Measurements from ENCODE around the gene CHD2. TPM values are rescaled to one million over a fixed set of nuclear protein-coding genes. Genes with fewer than 3 reads are reported as not detected.

CHD2 gene
- total RNA-seq, 1 experiment from 2014 or later, result 63.3 TPM

DNA sequence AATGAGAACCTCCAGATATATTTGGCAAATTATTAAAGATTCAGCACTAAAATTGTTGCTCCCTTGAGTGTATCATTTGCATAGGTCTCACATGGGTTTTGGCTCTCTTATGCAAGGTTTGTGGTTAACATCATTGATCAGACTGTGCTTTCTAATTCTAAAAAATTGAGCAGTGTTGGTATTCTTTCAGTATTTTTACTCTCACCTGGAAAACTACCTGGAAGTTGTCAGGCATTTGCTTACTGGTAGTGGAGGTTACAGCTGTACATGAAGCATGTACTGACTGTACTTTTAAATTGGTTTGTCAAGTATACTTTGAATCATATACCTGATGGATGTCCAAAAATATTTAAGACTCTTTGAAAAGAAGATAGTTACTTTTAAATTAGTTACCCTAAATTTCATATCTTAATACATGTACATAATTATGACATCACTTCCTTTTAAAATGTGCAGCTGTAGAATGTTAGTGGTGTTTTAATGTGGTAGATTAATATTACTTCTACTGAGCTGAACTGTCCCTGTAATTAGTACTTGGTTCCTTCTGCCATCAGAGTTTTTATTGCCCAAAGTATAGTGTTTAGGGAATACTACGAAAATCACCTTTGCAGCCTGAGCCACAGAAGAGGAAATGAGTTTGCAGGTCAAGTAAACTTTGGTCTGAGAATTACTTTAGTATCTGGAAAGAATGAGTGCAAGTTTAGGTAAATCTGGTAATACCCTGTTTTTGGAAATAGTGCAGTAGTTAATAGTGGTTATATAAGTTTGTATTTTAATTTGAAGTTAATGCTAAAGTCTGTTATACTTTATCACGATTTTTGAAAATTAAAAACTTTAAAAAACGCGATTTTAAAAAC, 2.8 kb downstream of the CHD2 start:
- H3K79me2 ChIP-seq (ENCODE audit: insufficient read depth, low read length), result peaks cover 38% of the 10 kb centered on the region; the same call in 1 of the 2 replicates
- no peak overlapping the region for H3K4ac ChIP-seq (ENCODE audit: low read depth, low read length)
- H3K27me3 Mint-ChIP-seq (ENCODE audit: low read depth), result no peaks in the 10 kb centered on the region

More for the DNA sequence above, 2.8 kb downstream of the CHD2 start:
- peaks cover 12% of the 10 kb centered on the region for H3K23me2 ChIP-seq (ENCODE audit: insufficient read length, low read depth, low read length, poor library complexity, severe bottlenecking)
- no peak overlapping the region for H4K5ac ChIP-seq (ENCODE audit: insufficient read length, low read depth, low read length)
- H3K4me1 ChIP-seq (ENCODE audit: insufficient read depth, low read length), result 0 out of 2 replicates have a peak, but pooled peaks cover 2% of the 10 kb centered on the region
- H3K4me2 ChIP-seq (ENCODE audit: insufficient read depth, insufficient read length, low read length), result peak overlapping the region; percentile 71
- peak overlapping the region; percentile 74 for H3K9ac ChIP-seq (ENCODE audit: extremely low read depth, insufficient read length, low read length)
- H2AK5ac ChIP-seq (ENCODE audit: insufficient read length, low read length), result no peak overlapping the region
- Mint-ChIP-seq H3K36me3 (ENCODE audit: insufficient read depth in 1 of 3, low read depth in 3 of 3) (peaks cover 19 to 48% (median 45%) of the 10 kb centered on the region in 3 experiments), H3K4me3 (peak overlapping the region; percentile 93 to 97), H3K27ac (peak overlapping the region; percentile 100; a peak in 6 of 7 replicates), H3K4me1 (peaks cover 43 to 45% of the 10 kb centered on the region in 2 experiments), H3K9me3 (no peaks in the 10 kb centered on the region; a peak in 1 of 5 replicates)
- no peak overlapping the region for H4K91ac ChIP-seq (ENCODE audit: insufficient read length, low read depth, low read length)
- no peak for DNase-seq
- H2AFZ ChIP-seq (ENCODE audit: low read length), result no peak overlapping the region
- H3T11ph ChIP-seq (ENCODE audit: low read length), result no peak overlapping the region
- no peak overlapping the region for H2BK20ac ChIP-seq (ENCODE audit: low read depth, low read length, poor library complexity, severe bottlenecking)
- H2BK15ac ChIP-seq (ENCODE audit: low read depth, low read length), result no peak overlapping the region
- H3K23ac ChIP-seq (ENCODE audit: insufficient read length, low read depth, low read length), result no peak overlapping the region
- H3K79me1 ChIP-seq (ENCODE audit: insufficient read depth, low read depth, low read length, poor library complexity, severe bottlenecking), result no peaks in the 10 kb centered on the region
- TF ChIP-seq, protein P1, sequence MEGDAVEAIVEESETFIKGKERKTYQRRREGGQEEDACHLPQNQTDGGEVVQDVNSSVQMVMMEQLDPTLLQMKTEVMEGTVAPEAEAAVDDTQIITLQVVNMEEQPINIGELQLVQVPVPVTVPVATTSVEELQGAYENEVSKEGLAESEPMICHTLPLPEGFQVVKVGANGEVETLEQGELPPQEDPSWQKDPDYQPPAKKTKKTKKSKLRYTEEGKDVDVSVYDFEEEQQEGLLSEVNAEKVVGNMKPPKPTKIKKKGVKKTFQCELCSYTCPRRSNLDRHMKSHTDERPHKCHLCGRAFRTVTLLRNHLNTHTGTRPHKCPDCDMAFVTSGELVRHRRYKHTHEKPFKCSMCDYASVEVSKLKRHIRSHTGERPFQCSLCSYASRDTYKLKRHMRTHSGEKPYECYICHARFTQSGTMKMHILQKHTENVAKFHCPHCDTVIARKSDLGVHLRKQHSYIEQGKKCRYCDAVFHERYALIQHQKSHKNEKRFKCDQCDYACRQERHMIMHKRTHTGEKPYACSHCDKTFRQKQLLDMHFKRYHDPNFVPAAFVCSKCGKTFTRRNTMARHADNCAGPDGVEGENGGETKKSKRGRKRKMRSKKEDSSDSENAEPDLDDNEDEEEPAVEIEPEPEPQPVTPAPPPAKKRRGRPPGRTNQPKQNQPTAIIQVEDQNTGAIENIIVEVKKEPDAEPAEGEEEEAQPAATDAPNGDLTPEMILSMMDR (conservative IDR thresholded peaks at IDR 0.05), result no peak
- no peaks in the 10 kb centered on the region for H3K9me3 ChIP-seq (ENCODE audit: control insufficient read depth, low read depth, low read length)
- H4K8ac ChIP-seq (replicated peaks; ENCODE audit: insufficient read length, low read depth, low read length), result no peak overlapping the region
- H2BK5ac ChIP-seq (ENCODE audit: insufficient read length, low read length), result no peak overlapping the region
- H3K14ac ChIP-seq (ENCODE audit: insufficient read depth, low read length), result no peak overlapping the region
- H3K56ac ChIP-seq (ENCODE audit: insufficient read length, low read depth, low read length), result no peak overlapping the region
- no peaks in the 10 kb centered on the region for H3K27me3 ChIP-seq (ENCODE audit: insufficient read depth, low read length)
- no peak overlapping the region for H2BK12ac ChIP-seq (ENCODE audit: insufficient read length, low read depth, low read length)
- no peak overlapping the region for H3K18ac ChIP-seq (ENCODE audit: insufficient read length, low read depth, low read length)
- H4K20me1 ChIP-seq (ENCODE audit: control insufficient read depth, insufficient read depth, insufficient read length), result no peaks in the 10 kb centered on the region
- no CpG with 5 or more reads among the region's 4 CpGs for WGBS (ENCODE audit: extremely low coverage, insufficient read length, low lambda C conversion rate)
- no peak overlapping the region for H2BK120ac ChIP-seq (ENCODE audit: low read depth, low read length, poor library complexity, severe bottlenecking)
- H3K27ac ChIP-seq (ENCODE audit: insufficient read length, low read depth, low read length), result peak overlapping the region; percentile 92

Data from H9 (cell line).